Measurements from ENCODE around the gene MAPK4.

Gene MAPK4

DNA sequence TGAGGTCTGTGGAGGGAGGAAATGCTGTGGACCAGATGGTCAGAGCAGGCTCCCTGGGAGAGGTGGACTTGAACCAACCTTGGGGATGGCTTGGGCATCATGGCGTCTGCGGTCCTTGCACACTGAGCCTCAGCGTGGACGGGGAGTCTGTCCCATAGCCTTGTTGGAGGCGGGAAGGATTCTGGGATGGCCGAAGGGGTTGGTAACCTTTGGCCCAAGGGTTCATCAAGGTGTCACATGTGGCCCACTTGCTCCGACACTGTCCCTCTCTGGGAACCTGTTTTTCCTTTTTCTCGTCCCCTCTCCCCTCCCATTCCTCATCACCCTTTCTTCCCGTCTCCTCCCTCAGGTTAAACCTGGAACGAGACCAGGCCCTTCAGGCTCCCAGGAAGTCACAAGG, 66.4 kb downstream of the MAPK4 start:
- DNase-seq: no peak

DNA sequence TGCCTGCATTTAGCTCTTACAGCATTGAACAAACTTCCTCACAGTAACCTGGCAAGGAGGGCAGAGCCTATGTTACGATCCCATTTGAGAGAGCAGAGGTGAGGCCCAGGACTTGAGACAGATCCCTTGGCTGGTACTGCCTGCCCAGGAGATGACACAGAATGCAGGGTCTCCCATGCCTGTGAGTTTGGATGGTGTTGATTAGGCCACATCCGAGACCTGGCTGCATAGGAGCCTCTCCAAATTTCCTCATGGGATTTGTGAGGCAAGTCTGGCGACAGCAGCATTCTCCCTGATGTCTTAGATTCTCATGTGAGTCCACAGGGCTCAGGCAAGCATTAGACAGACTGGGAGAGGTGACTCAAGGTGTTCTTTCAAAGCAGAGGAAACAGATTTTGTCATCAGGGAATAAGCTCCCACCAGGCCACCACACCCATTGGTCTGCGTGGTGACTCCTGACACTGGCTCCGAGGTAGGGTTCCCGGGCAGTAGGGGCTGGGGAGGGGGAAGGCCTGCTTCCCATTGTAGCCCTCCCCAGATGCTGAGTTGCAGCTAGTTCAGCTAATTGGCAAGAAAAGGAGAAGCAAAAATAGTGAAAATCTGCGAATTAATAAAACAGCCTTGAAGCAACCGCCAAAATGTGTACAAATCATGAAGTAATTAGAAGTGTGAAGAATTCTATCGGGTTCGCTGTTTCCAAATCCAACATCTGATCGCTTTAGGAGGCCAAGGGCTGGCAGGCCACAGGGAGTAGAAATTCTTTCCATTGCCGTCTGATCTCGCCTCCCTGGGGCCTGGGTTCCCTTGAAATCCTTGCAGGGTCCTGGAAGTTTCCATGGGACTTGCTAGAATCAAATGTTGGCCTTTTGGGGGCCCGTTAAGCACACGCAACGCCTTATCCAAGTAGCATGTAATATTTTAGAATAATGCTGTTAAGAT, 68.0 kb downstream of the MAPK4 start:
- DNase-seq: no peak

DNA sequence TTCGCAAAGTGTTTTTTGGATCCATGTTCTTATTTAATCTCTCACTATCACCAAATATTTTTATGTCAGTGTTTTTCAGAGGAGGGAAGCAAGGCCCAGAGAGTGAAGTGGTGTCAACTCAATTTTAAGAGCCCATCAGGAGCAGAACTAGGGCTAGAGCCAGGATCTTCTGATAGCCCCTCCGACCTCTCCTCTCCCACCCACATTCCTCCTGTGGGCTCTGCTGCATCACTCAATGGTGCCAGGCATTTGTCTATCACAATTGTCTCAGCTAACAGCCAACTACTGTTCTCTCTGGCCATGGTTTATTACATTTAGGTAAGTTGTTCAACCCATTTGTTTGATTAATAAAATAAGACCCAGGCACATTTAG, 68.6 kb downstream of the MAPK4 start:
- DNase-seq: no peak

GRCh38 chr18:50629148-50629631, 69.3 kb downstream of the MAPK4 start:
- DNase-seq: peak; percentile 40

DNA sequence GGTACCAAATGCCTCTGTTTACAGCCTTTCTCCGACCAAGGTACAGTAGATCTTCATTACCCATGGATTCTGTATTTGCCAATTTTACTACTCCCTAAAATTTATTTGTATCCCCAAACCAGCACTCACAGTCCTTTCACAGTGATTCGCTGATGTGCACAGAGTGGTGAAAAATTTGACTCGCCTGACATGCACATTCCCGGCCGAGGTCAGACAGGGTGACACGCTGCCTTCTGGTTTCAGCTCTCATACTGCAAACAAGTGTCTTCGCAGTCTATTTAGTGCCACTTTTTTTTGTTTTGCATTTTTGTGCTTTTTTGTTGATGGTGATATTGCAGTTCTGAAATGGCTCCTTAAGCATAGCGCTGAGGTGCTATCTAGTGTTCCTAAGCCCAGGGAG, 71.0 kb downstream of the MAPK4 start:
- no peak for DNase-seq

DNA sequence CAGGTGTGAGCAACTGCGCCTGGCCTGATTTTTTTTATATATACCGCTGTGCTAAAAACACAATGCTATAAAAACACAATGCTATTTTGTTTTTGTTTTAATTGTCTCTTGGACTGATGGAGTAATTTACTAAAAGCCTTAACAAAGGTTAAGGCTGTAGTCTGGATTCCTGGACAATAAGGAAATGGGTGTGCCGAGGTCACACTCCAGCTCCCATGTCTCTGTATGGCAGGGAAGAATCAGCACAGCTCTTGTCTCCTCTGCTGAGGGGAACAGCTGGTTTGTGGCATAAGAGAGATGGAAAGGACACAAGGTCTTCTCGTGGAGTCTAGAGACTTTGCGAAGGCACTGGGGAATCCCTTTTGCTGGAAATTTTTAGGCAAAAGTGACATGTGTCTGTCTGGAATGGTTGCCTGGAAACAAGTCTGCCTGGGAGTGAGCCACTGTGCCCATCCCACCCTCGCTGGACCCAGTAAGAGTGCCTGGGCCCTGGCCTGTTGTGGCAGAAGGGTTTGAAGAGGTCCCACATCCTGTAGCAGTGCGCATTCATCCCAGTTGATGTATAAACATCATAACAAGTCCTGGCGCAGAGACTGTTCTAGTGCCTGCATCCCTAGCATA, 73.1 kb downstream of the MAPK4 start:
- no peak for DNase-seq

DNA sequence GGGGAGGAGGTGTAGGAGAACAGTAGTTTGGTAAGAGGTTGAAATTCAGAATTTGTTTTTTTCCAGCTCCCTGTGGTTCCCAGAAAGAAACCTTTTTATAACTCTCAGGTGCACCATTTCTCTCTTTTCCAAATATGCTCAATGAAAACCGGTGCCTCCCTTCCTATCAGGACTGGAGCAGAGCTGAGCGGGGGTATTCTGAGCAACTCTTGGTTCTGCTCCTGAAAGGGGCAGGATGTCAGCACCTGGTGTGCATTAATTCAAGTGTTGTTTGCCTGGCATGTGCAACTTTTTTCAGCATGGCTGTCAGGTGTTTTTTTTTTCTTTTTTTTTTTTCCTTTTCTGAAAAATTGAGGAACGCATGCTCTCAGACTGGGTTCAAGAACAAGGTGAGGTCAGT, 74.1 kb downstream of the MAPK4 start:
- DNase-seq: no peak

- DNase-seq: no peak
Measured at GRCh38 chr18:50636366-50637057, 76.6 kb downstream of the MAPK4 start.

GRCh38 chr18:50638016-50638883, 78.4 kb downstream of the MAPK4 start:
- DNase-seq: no peak

DNA sequence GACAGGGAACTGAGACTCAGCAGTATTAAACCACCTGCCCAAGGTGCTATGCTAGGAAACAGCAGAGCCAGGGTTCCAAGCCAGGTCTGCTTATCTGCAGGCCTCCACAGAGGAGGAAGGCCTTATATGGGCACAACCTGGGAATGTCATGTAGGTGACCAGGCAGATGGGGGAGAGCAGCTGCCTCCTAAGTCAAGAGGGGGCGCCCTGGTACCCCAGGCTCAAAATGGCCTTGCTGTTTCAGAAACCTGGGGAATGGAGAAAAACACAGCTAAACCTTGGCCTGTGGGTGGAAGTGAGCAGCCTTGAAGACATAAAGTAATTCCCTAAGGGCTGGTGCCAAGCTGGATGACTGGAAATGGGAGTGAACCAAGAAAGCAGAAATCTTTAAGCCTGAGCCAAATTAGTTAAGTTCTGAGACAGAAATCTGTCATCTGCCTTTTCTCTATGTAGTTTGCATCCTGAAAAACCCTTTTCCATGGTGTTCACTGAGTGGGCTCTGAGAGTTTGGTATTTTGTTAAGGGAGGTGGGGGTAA, 79.1 kb downstream of the MAPK4 start:
- no peak for DNase-seq

GRCh38 chr18:50639711-50640110, 79.8 kb downstream of the MAPK4 start:
- no peak for DNase-seq

- no peak for DNase-seq
Measured at GRCh38 chr18:50642439-50642838, 82.6 kb downstream of the MAPK4 start.

- DNase-seq: no peak
Measured at GRCh38 chr18:50644146-50644545, 84.3 kb downstream of the MAPK4 start.

DNA sequence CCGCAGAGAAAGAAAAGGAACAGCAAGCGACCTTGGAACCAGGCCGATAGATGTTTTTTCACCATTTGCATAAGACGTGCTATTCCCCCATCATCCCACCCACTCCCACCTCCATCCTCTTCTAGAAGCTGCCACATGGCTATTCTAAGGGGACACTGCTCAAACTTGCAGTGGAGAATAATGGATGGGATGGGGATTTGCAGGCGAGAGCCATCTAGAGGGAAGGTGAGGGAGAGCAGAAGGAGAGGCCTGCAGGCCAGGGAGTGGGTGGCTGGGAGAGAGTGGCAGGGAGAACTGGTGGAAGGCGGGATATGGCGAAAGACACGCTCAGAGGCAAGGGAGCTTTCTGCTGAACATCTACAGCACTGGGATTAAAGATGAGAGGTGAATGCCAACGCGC, 84.9 kb downstream of the MAPK4 start:
- DNase-seq: peak; percentile 24

DNA sequence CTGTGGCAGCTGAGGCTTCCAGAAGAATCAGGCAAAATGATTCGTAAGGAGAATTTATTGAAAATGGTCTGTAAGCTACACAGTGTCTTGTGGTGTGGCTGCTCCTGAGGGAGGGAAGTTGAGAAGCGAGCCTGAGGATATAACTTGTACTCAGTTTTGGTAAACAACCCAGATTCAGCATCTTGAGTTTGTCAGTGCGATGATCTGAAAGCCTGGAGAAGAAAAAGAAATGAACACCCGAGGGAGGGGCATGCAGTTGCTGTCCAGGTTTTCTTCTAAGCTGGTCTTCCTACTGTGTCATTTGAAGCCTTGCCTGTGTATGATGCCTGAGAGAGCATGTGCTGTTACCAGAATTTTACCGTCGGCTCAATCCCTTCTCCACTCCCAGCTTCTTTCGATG, 87.3 kb downstream of the MAPK4 start:
- DNase-seq: no peak

DNA sequence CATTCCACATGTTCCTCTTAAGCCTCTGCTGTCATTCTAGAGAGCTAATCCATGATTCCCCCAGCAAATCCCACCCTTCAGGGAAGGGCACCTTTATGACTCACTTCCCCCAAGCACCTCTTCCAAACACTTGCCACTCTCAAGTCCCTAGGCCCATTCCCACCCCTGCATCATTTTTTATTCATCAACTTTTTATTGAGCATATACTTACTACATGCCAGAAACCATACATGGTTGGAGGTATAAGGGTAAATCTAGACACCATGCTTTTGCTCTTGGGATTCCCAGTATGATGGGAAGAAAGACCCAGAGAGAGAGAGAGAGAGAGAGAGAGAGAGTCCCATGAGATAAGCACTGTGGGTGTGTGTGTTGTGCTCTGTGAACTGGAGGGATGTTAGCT, 87.9 kb downstream of the MAPK4 start:
- no peak for DNase-seq

- DNase-seq: peak; percentile 37
Measured at GRCh38 chr18:50649821-50650220, 89.9 kb downstream of the MAPK4 start.

DNA sequence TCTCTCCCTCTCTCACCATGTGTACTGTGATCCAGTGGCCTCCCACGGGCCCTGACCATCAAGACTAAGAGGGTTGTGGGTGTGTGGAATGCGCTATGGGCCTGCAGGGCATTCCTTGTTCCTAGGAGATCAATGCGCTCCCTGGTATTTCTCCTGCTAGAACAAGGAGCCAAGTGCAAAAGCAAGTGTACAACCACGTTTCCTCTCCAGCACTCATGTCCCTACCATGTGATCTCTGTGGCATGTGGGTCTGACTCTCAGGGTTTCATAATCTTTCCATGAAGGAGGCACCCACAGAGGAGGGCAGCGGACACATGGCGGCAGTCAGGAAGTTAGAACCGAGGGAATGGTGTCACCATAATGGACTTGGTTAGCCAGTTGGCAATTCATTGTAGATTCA, 91.4 kb downstream of the MAPK4 start:
- no peak for DNase-seq

DNA sequence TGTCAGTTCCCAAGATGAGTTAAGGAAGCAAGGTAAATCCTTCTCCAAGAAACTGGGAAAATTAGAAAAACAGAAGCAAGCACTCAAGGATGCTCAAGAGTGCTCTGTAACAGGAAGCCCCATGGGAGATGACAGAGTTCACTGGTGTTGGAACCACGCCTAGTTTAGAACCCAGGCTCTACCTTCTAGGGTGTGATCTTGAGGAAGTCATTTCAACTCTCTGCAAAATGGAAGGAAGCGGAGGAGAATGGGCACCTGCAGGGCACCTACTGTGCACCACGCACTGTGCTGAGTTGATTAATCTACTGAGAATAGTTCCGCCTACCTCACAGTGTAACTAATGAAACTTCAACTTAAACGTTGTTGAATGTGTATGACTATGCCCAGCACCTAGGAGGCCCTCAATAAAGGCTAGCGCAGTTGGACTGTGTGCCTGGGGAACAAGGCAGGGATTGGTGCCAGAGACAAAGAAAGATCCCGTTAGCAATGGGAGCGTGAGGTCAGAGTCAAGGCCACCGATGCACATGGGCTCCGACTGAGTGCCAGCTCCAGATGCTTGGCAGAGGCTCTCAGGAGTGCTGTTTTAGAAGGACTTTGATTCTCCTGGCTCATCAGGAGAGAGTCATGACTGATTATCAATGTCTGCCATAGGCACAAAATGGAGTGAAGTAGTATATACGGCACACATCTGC, 93.7 kb downstream of the MAPK4 start:
- no peak for DNase-seq

DNA sequence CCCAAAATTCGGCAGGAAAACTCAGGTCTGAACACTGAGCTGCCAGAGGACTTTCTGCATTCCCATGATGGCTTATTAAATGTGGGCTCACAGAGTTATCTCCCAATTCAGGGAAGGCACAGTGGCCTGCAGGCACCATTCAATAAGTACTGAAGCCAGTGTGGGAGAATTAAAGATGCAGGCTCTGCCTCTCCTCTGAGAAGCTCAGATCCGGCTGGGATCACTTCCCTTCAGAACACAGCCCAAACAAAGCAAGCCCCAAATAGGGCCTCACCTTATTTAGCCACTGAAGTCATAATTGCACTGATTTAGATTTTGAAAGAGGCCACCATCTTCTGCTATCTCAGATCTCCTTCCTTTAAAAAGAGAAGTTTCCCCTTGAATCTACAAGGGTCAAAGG, 94.3 kb downstream of the MAPK4 start:
- no peak for DNase-seq

All from fibroblast of skin of abdomen (primary cell).